ENCODE results near the gene ADD3.

- TF ChIP-seq POLR2A (IDR thresholded peaks at IDR 0.05), result no peak
- TF ChIP-seq CTCF (IDR thresholded peaks at IDR 0.05), result no peak
Observed at GRCh38 chr10:110035070-110035921, 27.5 kb downstream of the ADD3 start.

Measured in heart left ventricle (tissue), 13 donors.